ES-I3 (cell line): Measurements from ENCODE around the gene RHBDD3.
"Not testable (repeated sequence)": the region's sequence is repeated elsewhere in the genome, so short reads cannot be mapped to it uniquely, and the experiment has no call there.

ENCODE experiments used
- H3K36me3 ChIP-seq: 2 replicates; pipeline ENCODE4 v1.6.1; 2013; ENCODE audit warnings: mild to moderate bottlenecking, low read length, control low read depth, moderate library complexity; ENCODE audit not compliant: insufficient read depth
- H3K4me1 ChIP-seq: 2 replicates; pipeline ENCODE4 v1.6.1; 2013; ENCODE audit warnings: mild to moderate bottlenecking, control low read depth, low read length; ENCODE audit not compliant: insufficient read depth
- H3K9ac ChIP-seq: 2 replicates; pipeline ENCODE4 v1.6.1; 2013; ENCODE audit warnings: low read depth, mild to moderate bottlenecking, low read length, moderate library complexity
- H3K9me3 ChIP-seq: 2 replicates; pipeline ENCODE4 v1.6.1; 2013; ENCODE audit warnings: mild to moderate bottlenecking, low read length, moderate library complexity; ENCODE audit not compliant: control insufficient read depth, insufficient read depth

Gene RHBDD3

DNA sequence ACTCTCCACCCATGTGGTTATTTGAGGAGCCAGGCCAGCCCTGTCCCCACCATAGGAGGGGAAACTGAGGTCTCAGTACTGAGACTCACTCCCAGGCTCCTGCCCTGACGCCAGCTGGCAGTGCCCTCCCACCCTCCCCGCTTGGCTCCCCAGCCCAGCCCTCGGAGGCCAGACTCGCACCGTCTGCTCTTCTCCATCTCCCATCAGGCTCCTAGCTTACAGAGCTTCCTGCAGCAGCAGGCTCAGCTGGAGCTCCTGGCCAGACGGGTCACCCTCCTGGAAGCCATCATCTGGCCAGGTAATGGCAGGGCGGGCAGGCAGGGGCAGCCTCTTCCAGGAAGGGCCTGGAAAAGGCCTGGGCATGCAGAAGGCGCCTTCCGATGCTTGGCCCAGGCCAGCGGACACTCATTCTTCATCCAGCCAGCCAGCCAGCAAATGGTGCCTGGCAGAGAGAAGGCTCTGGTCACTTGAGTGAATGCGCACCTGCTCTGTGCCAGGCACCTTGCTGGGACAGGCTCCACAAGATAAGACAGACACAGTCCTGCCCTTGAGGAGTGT is 12.6 kb downstream of the RHBDD3 start:
- Histone ChIP-seq H3K9ac (no peak overlapping the region), H3K9me3 (no peaks in the 10 kb centered on the region), H3K4me1 (no peaks in the 10 kb centered on the region; the same call in 1 of the 2 replicates), H3K36me3 (no peaks in the 10 kb centered on the region)

DNA sequence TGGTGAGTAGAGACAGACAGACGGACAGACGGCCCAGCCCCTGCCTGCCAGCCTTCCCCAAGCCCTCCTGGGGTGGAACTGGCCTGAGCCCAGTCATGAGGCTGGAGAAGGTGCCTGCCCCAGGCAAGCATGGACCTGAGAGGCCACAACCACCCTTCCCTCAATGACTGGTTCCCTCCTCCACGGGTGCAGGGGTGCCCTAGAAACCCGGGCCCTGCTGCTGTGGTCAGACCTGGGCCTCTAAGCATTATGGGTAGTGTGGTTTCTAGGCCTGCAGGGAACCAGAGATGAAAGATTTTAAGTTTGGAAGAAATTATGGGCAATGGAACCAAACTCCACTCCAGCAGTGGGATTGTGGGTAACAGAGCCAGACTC is 13.5 kb downstream of the RHBDD3 start:
- no peak overlapping the region for H3K9ac ChIP-seq
- no peaks in the 10 kb centered on the region; the same call in 1 of the 2 replicates for H3K4me1 ChIP-seq
- no peaks in the 10 kb centered on the region for H3K36me3 ChIP-seq
- no peaks in the 10 kb centered on the region for H3K9me3 ChIP-seq

DNA sequence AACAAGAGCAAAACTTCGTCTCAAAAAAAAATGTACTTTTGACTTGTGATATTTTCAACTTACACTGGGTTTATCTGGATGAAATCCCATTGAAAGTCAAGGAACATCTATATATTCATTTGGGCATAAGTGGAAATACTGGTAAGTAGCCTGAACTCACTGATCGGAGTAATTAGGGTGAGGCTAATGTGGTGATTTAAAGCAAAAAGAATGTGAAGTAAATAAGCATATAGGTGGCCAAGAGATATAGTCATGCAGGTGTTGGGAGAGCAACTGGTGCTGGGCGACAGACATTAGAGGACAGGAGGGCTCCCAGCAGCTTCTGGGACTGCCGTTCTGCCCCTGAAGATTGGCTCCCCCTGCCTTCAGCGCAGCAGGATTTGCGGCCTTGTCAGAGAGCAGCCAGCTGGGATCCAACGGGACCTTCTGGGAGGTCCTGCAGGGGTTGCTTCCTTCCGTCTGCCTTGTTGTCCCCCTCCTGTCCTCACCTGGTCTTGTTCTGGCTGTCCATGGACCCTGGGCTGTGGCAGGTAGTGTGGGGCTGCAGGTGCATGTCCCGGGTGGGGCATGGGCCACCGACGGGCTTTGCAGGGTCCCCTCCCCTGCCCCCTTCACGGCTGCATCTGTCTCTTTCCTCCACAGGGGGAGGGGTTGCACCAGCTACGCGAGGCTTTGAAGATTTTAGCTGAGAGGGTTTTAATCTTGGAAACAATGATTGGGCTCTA is 14.1 kb downstream of the RHBDD3 start:
- H3K4me1 ChIP-seq: no peaks in the 10 kb centered on the region; the same call in 1 of the 2 replicates
- no peaks in the 10 kb centered on the region for H3K9me3 ChIP-seq
- no peaks in the 10 kb centered on the region for H3K36me3 ChIP-seq
- H3K9ac ChIP-seq: no peak overlapping the region

GRCh38 chr22:29251981-29252911 is 15.5 kb downstream of the RHBDD3 start:
- Histone ChIP-seq H3K9me3 (no peaks in the 10 kb centered on the region), H3K4me1 (no peaks in the 10 kb centered on the region; the same call in 1 of the 2 replicates), H3K36me3 (no peaks in the 10 kb centered on the region), H3K9ac (no peak overlapping the region)

DNA sequence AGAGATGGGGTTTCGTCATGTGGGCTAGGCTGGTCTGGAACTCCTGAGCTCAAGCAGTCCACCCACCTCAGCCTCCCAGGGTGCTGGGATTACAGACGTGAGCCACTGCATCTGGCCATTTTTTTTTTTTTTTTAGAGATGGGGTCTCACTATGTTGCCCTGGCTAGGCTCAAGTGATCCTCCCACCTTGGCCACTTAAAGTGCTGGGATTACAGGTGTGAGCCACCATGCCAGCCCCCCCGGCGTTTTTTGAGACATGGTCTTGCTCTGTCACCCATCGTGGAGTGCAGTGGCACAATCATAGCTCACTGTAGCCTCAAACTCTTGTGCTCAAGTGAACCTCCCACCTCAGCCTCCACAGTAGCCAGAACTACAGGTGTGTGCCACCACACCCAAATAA is 16.5 kb downstream of the RHBDD3 start:
- Histone ChIP-seq H3K36me3 (no peaks in the 10 kb centered on the region), H3K4me1 (no peaks in the 10 kb centered on the region; the same call in 1 of the 2 replicates), H3K9me3 (no peaks in the 10 kb centered on the region), H3K9ac (no peak overlapping the region)

- not testable (repeated sequence) for H3K36me3 ChIP-seq, H3K4me1 ChIP-seq, H3K9ac ChIP-seq, H3K9me3 ChIP-seq
Measured at GRCh38 chr22:29247891-29248290, 19.9 kb downstream of the RHBDD3 start.

DNA sequence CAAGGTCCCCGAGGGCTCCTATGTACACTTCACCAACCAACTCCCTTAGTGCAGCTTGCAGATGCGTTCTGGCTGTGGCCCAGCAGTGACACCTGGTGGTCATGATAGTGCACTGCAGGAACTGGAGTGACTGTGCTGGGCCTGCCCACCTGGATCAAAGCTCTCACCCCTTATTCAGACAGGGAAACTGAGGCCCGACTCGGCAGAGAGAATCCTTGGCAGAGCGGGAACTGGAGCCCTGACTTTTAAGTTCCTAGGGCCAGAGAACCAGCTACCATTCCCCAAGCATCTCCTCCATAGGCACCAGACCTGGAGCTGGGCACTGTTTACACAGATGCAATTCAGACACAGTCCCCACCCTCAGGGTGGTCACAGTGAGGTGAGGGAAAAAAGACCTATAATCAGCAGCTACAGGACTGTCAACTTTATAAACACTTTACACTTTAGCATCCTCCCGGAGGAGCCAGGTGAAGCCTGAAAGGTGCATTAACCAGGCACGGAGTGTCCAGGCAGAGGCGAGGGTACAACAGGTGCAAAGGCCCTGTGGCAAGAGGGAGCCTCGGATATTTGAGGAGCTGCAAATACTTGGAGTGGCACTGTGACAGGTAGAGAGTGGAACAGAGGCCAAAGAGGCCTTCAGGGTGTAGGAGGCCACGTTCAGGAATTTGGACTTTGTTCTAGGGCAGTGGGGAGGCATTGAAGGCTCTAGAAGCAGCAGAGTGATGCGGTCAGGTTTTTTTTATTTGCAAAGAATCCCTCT is 22.0 kb downstream of the RHBDD3 start:
- Histone ChIP-seq H3K9me3 (peaks cover 2% of the 10 kb centered on the region), H3K9ac (no peak overlapping the region), H3K36me3 (no peaks in the 10 kb centered on the region), H3K4me1 (no peaks in the 10 kb centered on the region)

GRCh38 chr22:29244785-29245625 is 22.8 kb downstream of the RHBDD3 start:
- Histone ChIP-seq H3K36me3 (no peaks in the 10 kb centered on the region), H3K9me3 (peaks cover 3% of the 10 kb centered on the region), H3K4me1 (no peaks in the 10 kb centered on the region), H3K9ac (no peak overlapping the region)

DNA sequence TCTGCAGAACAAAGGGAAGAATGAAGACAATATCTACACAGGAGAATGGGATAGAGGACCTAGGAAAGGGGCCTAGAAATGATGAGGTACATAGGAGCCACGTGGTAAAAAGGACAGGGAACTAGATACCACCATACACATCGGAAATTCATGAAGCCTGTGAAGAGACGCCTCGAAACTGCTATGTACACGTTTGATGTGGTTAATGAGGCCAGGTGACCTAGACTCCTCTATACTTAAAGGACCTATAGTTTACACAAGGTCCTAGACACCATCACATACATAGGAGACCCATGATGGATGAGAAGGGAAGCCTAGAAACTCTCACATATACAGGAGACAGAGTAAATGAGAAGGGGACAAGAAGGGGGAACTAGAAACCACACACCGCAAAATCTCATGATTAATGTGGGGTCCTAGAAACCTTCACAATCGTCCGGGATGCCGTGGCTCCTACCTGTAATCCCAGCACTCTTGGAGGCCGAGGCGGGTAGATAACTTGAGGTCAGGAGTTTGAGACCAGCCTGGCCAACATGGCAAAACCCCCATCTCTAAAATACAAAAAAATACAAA is 23.8 kb downstream of the RHBDD3 start:
- Histone ChIP-seq H3K4me1 (no peaks in the 10 kb centered on the region), H3K9me3 (peaks cover 3% of the 10 kb centered on the region), H3K9ac (no peak overlapping the region), H3K36me3 (no peaks in the 10 kb centered on the region)

DNA sequence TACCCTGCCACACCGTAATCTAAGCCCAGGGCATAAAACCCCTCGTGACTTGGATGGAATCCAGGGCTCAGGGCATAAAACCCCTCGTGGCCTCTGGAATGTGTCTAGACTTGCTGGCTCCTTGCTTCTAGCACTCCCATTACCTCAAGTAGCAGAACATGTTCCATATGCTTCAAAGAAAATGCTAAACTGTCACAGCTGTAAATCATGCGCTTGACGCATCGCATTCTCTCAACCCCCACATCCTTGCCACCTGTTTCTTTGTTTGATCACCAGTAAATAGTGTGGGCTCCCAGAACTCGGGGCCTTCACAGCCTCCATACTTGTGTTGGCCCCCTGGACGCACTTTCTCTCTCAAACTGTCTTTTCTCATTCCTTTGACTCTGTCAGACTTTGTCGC is 27.3 kb downstream of the RHBDD3 start:
- not testable (repeated sequence) for H3K36me3 ChIP-seq, H3K9me3 ChIP-seq, H3K9ac ChIP-seq, H3K4me1 ChIP-seq

DNA sequence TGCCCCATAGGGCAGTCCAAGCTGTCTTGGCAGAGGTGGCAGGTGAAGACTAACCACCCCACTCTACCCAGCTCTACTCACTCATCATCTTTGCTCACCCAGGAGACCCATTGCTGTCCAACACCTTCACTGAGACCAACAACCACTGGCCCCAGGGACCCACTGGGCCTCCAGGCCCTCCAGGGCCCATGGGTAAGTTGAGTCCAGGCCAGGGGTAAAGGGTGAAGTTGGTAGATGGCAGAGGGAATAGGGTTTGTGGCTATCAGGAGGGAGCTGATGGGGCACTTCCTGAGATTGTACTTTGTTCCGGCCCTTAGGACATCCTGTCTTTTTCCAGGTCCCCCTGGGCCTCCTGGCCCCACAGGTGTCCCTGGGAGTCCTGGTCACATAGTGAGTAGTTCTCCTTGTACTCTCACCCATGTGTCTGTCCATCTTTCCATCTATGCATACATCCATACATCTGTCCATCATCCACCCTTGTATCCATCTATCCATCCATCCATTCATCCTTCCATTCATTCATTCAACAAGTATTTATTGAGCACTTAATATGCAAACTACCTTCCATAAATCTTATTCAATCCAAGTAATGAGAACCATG is 34.4 kb downstream of the RHBDD3 start:
- Histone ChIP-seq H3K4me1 (no peaks in the 10 kb centered on the region), H3K36me3 (no peaks in the 10 kb centered on the region), H3K9me3 (no peaks in the 10 kb centered on the region), H3K9ac (no peak overlapping the region)

GRCh38 chr22:29231971-29232959 is 35.5 kb downstream of the RHBDD3 start:
- Histone ChIP-seq H3K9ac (no peak overlapping the region), H3K4me1 (no peaks in the 10 kb centered on the region), H3K36me3 (no peaks in the 10 kb centered on the region), H3K9me3 (no peaks in the 10 kb centered on the region)
